Measurements from ENCODE around the gene HPCAL1. TPM values are rescaled to one million over a fixed set of nuclear protein-coding genes. Genes with fewer than 3 reads are reported as not detected.
"Not testable (repeated sequence)": the region's sequence is repeated elsewhere in the genome, so short reads cannot be mapped to it uniquely, and the experiment has no call there.

HPCAL1 gene
- total RNA-seq, 4 donors from 2014 or later: 11.1 to 122 (median 48.9) TPM

- Histone ChIP-seq H3K4me1 (peaks cover 0 to 12% of the 10 kb centered on the region in 2 donors), H3K27ac (no peak overlapping the region), H3K4me3 (no peak overlapping the region), H3K9me3 (no peaks in the 10 kb centered on the region), H3K36me3 (no peaks in the 10 kb centered on the region), H3K27me3 (no peaks in the 10 kb centered on the region)
- no peak for TF ChIP-seq POLR2A (IDR thresholded peaks at IDR 0.05)
- TF ChIP-seq CTCF (IDR thresholded peaks at IDR 0.05): no peak
- no peak for DNase-seq
- intact Hi-C loops (cut with DNase I; ENCODE audit: low total_unique reads): no loop called here
These were observed 14.9 kb upstream of the HPCAL1 start for GRCh38 chr2:10287761-10288160.

GRCh38 chr2:10288606-10289005 lies 14.1 kb upstream of the HPCAL1 start:
- Histone ChIP-seq H3K4me3 (no peak overlapping the region), H3K4me1 (peaks cover 0 to 12% of the 10 kb centered on the region in 2 donors), H3K27ac (no peak overlapping the region), H3K27me3 (no peaks in the 10 kb centered on the region), H3K9me3 (no peaks in the 10 kb centered on the region), H3K36me3 (no peaks in the 10 kb centered on the region)
- TF ChIP-seq POLR2A (IDR thresholded peaks at IDR 0.05) (no peak), CTCF (IDR thresholded peaks at IDR 0.05) (no peak)
- DNase-seq: no peak
- intact Hi-C loops (cut with DNase I; ENCODE audit: low total_unique reads): no loop called here

- TF ChIP-seq POLR2A (IDR thresholded peaks at IDR 0.05) (no peak), CTCF (IDR thresholded peaks at IDR 0.05) (no peak)
- Histone ChIP-seq H3K27me3 (no peaks in the 10 kb centered on the region), H3K4me3 (no peak overlapping the region), H3K9me3 (no peaks in the 10 kb centered on the region), H3K27ac (no peak overlapping the region), H3K4me1 (peaks cover 0 to 12% of the 10 kb centered on the region in 2 donors), H3K36me3 (no peaks in the 10 kb centered on the region)
- no peak for DNase-seq
- intact Hi-C loops (cut with DNase I; ENCODE audit: low total_unique reads): no loop called here
These were observed 13.4 kb upstream of the HPCAL1 start for GRCh38 chr2:10289352-10289751.

GRCh38 chr2:10289891-10290290 lies 12.8 kb upstream of the HPCAL1 start:
- no peaks in the 10 kb centered on the region for H3K9me3 ChIP-seq
- intact Hi-C loops (cut with DNase I; ENCODE audit: low total_unique reads): no loop called here
- H3K4me3 ChIP-seq: no peak overlapping the region
- H3K27ac ChIP-seq: no peak overlapping the region
- H3K27me3 ChIP-seq: no peaks in the 10 kb centered on the region
- H3K36me3 ChIP-seq: no peaks in the 10 kb centered on the region
- H3K4me1 ChIP-seq: peaks cover 0 to 12% of the 10 kb centered on the region in 2 donors
- no peak for TF ChIP-seq CTCF (IDR thresholded peaks at IDR 0.05)
- TF ChIP-seq POLR2A (IDR thresholded peaks at IDR 0.05): no peak
- DNase-seq: no peak

- intact Hi-C loops (cut with DNase I; ENCODE audit: low total_unique reads): not testable (repeated sequence)
These were observed 11.3 kb upstream of the HPCAL1 start for GRCh38 chr2:10291376-10291775.

GRCh38 chr2:10292033-10292432 lies 10.7 kb upstream of the HPCAL1 start:
- TF ChIP-seq CTCF (IDR thresholded peaks at IDR 0.05): no peak
- TF ChIP-seq POLR2A (IDR thresholded peaks at IDR 0.05): no peak
- Histone ChIP-seq H3K4me3 (no peak overlapping the region), H3K4me1 (no peaks in the 10 kb centered on the region), H3K9me3 (no peaks in the 10 kb centered on the region), H3K27ac (no peak overlapping the region), H3K27me3 (no peaks in the 10 kb centered on the region), H3K36me3 (no peaks in the 10 kb centered on the region)
- intact Hi-C loops (cut with DNase I; ENCODE audit: low total_unique reads): no loop called here
- DNase-seq: no peak

More at GRCh38 chr2:10291376-10291775, 11.3 kb upstream of the HPCAL1 start:
- H3K36me3 ChIP-seq, H3K4me3 ChIP-seq, H3K27me3 ChIP-seq, H3K9me3 ChIP-seq, DNase-seq, H3K27ac ChIP-seq, H3K4me1 ChIP-seq: not testable (repeated sequence)
